LNCaP clone FGC (cell line): ENCODE data around the gene IFIT5.
"Not testable (repeated sequence)": the region's sequence is repeated elsewhere in the genome, so short reads cannot be mapped to it uniquely, and the experiment has no call there.

Source experiments
- DNase-seq: peaks from one replicate; pipeline ENCODE4 v3.0.0-alpha.2; 2011; ENCODE audit warnings: low read depth
- H3K4me3 ChIP-seq: 2 replicates; pipeline ENCODE4 v1.5.1; 2011; ENCODE audit warnings: mild to moderate bottlenecking, low read depth, low read length, control low read depth
- TF ChIP-seq, protein P1 (sequence below): IDR thresholded peaks from 2 replicates; pipeline ENCODE4 v1.5.1; 2012; ENCODE audit warnings: mild to moderate bottlenecking; ENCODE audit not compliant: control insufficient read depth, insufficient read depth; ENCODE audit errors: extremely low read depth

IFIT5 gene

GRCh38 chr10:89388806-89389205 is 25.6 kb upstream of the IFIT5 start:
- TF ChIP-seq, protein P1, sequence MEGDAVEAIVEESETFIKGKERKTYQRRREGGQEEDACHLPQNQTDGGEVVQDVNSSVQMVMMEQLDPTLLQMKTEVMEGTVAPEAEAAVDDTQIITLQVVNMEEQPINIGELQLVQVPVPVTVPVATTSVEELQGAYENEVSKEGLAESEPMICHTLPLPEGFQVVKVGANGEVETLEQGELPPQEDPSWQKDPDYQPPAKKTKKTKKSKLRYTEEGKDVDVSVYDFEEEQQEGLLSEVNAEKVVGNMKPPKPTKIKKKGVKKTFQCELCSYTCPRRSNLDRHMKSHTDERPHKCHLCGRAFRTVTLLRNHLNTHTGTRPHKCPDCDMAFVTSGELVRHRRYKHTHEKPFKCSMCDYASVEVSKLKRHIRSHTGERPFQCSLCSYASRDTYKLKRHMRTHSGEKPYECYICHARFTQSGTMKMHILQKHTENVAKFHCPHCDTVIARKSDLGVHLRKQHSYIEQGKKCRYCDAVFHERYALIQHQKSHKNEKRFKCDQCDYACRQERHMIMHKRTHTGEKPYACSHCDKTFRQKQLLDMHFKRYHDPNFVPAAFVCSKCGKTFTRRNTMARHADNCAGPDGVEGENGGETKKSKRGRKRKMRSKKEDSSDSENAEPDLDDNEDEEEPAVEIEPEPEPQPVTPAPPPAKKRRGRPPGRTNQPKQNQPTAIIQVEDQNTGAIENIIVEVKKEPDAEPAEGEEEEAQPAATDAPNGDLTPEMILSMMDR = no peak
- H3K4me3 ChIP-seq = no peak overlapping the region
- no peak for DNase-seq

DNA sequence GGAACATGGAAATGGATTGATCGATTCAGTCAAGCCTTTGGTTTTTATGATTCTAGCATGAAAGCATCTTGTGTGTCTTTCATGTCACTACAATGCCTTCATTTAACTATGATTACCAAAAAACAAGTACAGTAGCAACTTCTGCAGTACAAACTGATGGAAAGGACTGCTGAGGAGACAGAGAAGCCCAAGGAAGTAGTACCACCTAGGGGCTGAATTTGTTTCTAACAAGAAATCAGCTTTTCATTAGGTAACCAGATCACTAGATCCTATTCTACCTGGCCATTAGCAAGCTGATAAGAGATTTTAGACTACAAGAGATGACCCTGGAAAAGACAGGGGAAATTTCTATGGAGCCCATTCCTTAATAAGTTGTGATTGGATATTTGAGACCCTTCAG is 25.1 kb upstream of the IFIT5 start:
- DNase-seq = no peak
- H3K4me3 ChIP-seq = no peak overlapping the region
- TF ChIP-seq, protein P1 = peak; percentile 33

- TF ChIP-seq, protein P1 = no peak
- H3K4me3 ChIP-seq = no peak overlapping the region
- DNase-seq = no peak
Observed at GRCh38 chr10:89390476-89391225, 23.7 kb upstream of the IFIT5 start.

GRCh38 chr10:89391226-89391576 is 23.2 kb upstream of the IFIT5 start:
- not testable (repeated sequence) for H3K4me3 ChIP-seq, DNase-seq

- H3K4me3 ChIP-seq = peak within 1 kb of the TSS; percentile 63
- TF ChIP-seq, protein P1 = 0 out of 2 replicates have a peak, but pooled peaks have one; percentile 16
- peak; percentile 38 for DNase-seq
Observed at GRCh38 chr10:89391907-89392756, 22.2 kb upstream of the IFIT5 start, which contains the start of gene IFIT1. IFIT1 (plus strand) TSS chr10:89392623; CDS start chr10:89392713, 90 bp downstream.

GRCh38 chr10:89392974-89393373 is 21.4 kb upstream of the IFIT5 start:
- peak overlapping the region; percentile 63 for H3K4me3 ChIP-seq
- TF ChIP-seq, protein P1 = no peak
- DNase-seq = no peak

DNA sequence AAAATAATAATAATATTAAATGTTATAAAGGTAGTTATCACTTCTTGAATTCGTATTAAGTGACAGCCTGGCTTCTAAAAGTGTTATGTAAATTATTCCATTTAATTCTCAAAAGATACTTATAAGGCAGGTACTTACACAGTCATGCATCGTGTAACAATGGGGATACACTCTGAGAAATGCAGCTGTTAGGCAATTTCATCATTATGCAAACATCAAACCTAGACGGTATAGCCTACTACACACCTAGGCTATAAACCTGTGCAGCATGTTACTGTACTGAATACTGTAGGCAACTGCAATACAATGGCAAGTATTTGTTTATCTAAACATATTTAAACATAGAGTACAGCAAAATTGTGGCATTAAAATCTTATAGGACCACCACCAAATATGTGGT is 20.5 kb upstream of the IFIT5 start:
- TF ChIP-seq, protein P1 = no peak
- no peak for DNase-seq
- no peak overlapping the region for H3K4me3 ChIP-seq
